ENCODE results near the gene EGLN3.

EGLN3 gene

DNA sequence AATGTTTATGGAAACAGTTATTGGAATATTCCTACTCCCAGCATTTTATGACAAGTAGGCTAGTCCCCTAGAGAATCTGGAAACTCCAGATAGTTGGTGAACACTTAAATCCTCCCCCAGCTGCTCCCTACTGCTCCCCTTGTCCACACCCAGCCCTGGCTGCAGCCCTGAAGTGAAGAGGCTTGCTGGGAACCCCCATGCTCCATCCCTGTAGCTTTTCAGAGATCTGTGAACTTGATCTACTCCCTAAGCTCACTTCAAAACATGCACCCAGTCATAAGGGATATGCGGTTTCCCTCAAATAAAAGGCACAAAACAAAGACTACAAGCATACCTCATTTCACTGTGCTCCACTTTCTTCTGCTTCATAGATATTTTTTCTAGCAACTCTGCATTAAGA, 33.2 kb downstream of the EGLN3 start:
- TF ChIP-seq GATA3 (IDR thresholded peaks at IDR 0.05; ENCODE audit: low read depth, low read length) (no peak), GATA2 (IDR thresholded peaks at IDR 0.05; ENCODE audit: low read depth, low read length) (no peak)

DNA sequence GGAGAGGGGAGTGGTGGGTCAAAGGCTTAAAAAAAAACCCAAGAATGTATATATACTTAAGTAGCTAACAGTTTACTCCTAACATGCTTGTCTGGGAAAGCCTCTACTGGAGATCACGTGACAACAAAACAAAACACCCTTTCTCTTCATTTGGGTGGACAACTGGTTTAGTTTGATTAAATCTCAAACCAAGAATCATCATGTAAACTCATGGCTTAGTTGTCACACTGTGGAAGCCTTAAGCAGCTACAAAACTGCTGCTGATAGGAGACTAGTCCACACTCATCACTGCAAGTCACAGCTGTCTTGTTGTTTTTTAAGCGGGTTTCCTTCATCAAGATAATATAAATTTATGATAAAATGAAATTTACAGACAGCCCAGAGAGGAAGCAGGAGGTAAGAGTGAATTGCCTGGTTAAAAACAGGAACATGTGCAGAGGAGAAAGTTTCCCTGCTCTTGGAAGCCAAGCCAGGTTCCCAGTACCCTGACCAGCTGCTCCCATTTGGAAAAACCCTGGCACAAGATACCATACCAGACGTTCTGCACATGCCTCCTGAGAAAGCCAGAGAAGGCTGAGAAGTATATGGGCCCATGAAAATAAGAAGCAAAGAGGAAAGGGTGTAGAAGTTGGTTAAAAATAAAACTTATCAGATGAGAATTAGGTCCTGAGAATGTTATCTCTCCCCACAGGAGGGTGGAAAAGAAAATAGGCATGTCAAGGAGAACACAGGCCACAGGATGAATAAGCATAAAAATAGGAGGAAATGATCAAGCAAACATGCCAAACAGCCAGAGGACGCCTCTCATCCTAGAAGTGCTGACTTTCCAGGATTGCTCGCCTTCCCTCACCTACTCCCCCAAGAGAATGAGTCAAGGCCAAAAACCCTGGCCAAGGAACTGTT, 34.0 kb downstream of the EGLN3 start:
- TF ChIP-seq GATA2 (IDR thresholded peaks at IDR 0.05; ENCODE audit: low read depth, low read length): no peak
- no peak for TF ChIP-seq GATA3 (IDR thresholded peaks at IDR 0.05; ENCODE audit: low read depth, low read length)

DNA sequence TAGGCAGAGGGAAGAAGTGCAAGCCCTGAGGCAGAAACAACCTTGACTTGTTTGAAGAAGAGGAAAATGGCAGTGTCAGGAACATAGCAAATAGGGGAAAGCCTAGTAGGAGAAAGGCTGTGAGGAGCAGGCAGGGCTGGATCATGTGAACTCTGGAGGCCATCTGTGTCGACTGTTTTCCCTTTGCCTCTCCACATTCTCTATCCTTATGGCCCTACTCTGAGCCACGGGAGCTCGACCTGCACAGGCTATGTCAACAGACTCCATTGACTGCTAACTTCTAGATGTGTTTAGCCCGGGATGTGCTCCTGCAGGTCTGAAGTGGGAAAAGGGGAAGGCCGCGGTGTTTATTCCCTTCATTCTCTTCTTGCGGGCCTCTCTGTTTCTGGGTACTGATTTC, 35.2 kb downstream of the EGLN3 start:
- no peak for TF ChIP-seq GATA2 (IDR thresholded peaks at IDR 0.05; ENCODE audit: low read depth, low read length)
- no peak for TF ChIP-seq GATA3 (IDR thresholded peaks at IDR 0.05; ENCODE audit: low read depth, low read length)

DNA sequence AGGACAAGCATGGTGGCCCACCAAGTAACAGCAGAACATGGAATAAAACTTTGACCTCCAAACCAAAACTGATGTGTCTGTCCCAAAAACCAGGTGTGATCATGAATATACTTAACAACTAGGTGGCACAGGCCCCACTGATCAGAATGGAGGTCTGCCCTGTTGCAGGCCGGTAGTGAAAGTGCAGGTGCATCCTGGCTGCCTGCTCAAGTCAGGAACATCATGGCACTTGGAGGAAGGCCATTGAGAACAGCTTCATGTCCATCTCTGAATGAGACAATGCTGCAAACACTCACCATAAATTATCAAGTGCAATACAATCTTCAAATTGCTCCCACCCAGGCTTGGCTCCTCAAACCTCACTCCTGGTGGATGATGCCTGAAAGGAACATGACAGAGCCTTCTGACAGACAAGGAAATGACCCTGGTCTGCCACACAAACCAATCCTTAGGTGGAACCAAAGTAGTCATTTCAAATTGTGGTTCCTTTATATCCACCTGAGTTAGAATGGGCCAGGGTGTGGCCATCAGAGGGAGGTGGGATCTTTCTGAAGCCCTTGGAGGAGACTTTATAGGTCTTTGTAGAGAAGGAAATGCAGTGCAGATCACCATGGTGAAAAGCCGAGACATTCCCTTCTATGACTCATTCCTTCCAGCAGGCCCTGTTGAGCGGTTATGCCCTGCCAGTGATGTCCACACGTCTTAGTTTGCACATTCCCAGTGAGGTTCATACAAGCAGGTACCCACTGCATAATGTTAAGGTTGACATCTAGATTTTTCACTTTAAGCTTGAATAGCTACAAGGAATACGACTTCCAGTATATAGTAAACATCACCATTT, 36.0 kb downstream of the EGLN3 start:
- no peak for TF ChIP-seq GATA3 (IDR thresholded peaks at IDR 0.05; ENCODE audit: low read depth, low read length)

DNA sequence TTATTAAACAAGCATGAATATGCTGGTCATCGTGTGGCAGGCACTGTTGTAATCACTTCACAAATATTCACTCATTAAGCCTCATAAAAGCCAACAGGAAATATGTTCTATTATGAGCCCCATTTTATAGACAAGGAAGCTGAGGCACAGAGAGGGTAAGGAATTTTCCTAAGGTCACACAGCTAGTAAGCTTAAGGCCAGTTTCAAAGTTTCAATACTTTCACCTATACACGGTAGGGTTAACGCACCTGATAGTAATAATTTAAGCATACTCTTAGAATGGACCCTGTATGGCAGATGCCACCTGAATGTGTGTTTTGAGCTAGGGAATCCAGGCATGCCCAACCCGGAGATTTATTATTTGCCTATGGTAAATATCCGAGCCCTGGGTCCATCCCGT, 39.8 kb downstream of the EGLN3 start:
- TF ChIP-seq GATA2 (IDR thresholded peaks at IDR 0.05; ENCODE audit: low read depth, low read length) (no peak), GATA3 (IDR thresholded peaks at IDR 0.05; ENCODE audit: low read depth, low read length) (no peak)

DNA sequence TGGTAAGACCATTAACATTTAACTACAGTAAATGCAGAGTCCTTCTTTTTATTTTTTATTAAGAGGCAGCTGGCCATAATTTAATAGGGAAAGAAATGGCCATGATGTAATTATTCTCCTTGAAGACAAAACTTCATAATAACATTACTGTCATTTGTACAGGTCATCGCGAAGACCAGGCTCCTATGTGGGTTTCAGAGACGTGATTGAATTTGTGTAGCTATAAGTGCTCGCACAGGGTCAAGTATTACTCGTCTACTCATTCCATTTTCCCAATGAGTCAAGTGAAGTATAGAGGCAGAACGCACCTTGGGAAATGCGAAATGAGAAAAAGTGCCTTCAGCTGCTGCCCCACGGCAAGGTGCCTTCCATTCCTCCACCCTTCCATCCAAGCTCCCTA, 40.4 kb downstream of the EGLN3 start:
- TF ChIP-seq GATA2 (IDR thresholded peaks at IDR 0.05; ENCODE audit: low read depth, low read length) (no peak), GATA3 (IDR thresholded peaks at IDR 0.05; ENCODE audit: low read depth, low read length) (no peak)

DNA sequence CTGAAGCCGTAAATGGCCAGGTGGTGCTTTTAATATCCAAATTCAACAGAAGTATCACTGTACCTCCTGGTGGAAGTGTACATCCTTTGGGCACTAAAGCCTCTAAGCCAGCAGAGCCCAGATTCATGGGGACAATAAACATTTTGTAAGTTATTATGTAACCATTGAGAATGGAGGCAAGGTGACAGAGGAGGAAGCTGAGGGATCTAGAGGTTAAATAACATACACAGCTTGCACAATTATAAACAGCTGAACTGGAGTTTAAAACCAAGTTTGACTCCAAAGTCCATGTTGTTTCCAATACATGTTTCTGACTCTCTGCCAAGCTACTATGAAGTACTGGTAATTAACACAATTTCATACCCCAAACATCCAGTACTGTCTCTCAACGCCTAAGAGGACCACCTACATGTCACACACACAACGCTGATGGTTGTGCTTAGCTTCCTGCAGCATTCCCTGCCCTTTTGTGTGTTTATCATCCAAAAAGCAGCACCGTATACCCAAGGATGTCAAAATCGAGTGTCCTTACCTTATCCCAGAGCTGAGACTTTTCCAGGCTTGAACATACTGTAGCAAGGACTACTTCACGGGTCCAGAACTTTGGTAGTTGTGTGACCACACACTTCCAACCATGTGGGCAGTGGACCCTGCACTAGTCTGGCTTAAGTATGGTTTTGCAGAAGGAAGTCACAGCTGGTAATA, 41.3 kb downstream of the EGLN3 start:
- TF ChIP-seq GATA3 (IDR thresholded peaks at IDR 0.05; ENCODE audit: low read depth, low read length) (no peak), GATA2 (IDR thresholded peaks at IDR 0.05; ENCODE audit: low read depth, low read length) (no peak)

DNA sequence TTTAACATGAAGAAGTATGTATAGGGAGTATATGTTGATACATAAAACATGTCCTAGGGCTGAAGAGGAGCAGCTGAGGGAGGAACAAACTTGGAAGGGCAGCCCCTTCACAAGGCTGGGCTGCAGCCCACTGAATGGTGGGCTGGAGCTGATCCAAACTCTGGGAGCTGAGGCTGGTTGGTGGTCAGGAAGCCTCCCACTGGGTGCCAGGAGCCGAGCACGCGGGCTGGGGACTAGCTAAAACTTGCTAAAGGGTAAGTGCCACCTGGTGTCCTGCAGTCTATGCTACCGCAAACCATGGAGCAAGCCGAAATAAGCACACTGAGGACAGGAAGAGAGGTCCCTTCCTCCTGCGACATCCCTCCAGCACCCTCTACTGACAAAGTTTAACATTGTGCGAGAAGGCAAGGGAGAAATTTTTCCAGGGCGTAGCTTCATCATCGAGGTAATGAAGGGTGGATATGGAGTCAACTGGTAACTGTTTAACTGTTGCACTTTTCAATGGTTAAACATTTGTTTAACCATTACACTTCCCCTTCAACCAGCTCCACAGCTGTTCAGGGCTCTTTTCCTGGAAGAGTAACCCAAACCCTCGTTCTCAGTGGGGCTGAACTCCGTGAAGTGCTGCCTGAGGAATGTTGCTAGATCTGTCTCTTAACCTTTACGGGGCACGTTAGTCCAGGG, 42.2 kb downstream of the EGLN3 start:
- TF ChIP-seq GATA3 (IDR thresholded peaks at IDR 0.05; ENCODE audit: low read depth, low read length) (no peak), GATA2 (IDR thresholded peaks at IDR 0.05; ENCODE audit: low read depth, low read length) (no peak)

DNA sequence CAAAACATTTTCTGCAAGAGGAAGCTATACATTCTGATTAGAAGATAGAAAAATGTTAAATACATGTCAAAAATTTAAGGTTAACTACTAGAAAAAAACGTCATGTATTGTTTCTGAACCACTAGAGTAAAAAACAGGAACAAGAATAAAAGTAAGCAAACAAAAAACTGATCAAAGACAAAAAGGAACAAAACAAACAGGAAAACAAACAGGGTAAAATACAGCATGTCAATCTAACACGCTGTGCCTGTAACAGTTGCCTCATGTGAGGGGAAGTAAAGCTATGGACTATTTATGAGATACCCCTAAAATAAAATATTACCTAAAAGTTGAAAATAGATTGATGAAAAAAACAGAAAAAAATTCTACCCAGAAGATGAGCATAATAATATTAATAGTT, 43.9 kb downstream of the EGLN3 start:
- no peak for TF ChIP-seq GATA3 (IDR thresholded peaks at IDR 0.05; ENCODE audit: low read depth, low read length)
- no peak for TF ChIP-seq GATA2 (IDR thresholded peaks at IDR 0.05; ENCODE audit: low read depth, low read length)

DNA sequence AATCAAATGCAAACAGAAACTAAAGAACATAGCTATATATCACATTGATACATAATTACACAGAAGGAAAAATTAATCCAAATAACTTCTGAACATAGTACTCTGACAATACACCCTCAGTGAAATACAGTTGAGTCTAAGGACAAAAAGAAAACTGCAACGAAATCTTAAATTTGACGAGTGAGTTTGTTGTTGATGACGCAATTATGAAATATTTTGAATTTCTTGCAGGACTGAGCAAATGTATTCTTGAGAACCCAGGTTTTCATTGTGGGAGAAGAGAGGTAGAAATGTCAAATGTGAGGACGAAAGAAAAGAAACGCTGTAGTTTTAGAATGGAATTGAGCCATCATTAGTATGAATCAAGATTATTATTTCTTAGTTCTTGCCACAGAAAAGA, 46.3 kb downstream of the EGLN3 start:
- TF ChIP-seq GATA2 (IDR thresholded peaks at IDR 0.05; ENCODE audit: low read depth, low read length): no peak
- TF ChIP-seq GATA3 (IDR thresholded peaks at IDR 0.05; ENCODE audit: low read depth, low read length): no peak

DNA sequence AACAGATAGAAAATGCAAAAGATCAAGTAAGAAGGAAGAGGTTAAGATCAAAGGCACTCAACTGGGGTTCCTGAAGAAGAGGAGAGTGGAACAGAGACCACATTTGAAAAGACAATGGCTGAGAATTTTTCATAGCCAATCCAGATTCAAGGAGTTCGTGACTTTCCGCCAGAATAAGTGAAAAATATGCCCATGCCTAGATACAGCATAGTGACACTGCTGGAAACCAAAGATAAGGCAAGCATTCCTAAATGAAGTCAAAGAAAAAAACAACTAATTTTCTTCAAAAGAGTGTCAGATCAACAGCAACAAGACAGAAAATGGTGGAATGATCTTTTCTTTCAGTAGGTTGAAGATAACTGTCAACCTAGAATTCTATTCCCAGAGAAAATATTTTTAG, 47.5 kb downstream of the EGLN3 start:
- TF ChIP-seq GATA2 (IDR thresholded peaks at IDR 0.05; ENCODE audit: low read depth, low read length): no peak
- TF ChIP-seq GATA3 (IDR thresholded peaks at IDR 0.05; ENCODE audit: low read depth, low read length): no peak

DNA sequence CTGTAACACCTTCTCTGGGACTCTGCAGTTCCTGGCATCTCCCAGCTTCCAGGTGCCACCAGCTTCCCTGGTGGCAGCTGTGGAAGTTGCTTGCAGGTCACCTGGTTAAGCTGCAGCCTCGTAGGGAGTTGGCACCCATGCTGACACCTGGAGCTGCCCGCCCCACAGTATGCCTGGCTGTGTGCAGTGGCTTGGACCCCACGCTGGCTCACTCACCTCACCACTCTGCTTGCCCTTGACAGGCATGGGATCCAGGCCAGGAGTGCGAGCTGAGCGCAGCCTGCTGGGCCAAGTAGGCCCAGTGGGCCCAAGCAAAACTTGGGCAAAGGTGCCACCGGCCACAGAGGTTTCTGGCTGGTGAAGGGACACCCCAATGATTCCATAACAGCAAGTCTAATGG, 48.5 kb downstream of the EGLN3 start:
- no peak for TF ChIP-seq GATA3 (IDR thresholded peaks at IDR 0.05; ENCODE audit: low read depth, low read length)
- no peak for TF ChIP-seq GATA2 (IDR thresholded peaks at IDR 0.05; ENCODE audit: low read depth, low read length)

DNA sequence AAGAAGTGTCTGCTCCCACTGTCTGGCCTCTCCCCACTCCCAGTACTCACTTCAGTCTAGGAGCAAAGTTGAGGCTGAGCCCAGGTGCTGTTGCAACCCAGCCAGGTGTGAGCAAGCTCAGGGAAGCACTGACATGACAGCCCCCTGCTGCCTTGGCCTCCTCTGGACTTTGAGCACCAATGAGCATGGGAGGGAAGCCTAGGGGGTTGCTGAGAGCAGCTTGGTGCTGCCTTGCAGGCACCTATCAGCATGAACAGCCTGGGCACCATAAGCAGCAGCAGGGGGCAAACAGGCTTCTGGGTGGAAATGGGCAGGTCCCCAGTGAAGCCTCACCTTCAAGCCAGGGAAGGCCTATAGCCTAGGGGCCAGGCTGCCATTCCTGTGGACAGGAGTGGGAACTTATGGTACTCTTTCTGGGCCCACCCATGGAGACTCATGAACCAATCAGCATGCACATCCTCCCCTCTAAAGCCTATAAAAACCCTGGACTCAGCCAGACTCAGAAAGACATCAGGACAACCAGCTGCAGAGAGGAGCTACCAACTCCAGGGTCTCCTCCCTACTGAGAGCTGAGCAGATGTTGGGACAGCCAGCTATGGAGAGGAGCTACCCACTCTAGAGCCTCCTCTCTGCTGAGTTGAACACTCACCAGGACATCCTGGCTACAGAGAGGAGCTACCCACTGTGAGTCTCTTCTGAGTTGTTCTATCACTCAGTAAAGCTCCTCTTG, 49.3 kb downstream of the EGLN3 start:
- no peak for TF ChIP-seq GATA2 (IDR thresholded peaks at IDR 0.05; ENCODE audit: low read depth, low read length)

Measured in SH-SY5Y (cell line).